Stimulated activated CD4-positive, alpha-beta T cell treated with anti-CD3 and anti-CD28 coated beads, Interleukin-4, amount 100 ng/mL, for 48 hours (primary cell): ENCODE measurements around the gene ATOH8.

Experiments used
- DNase-seq, 2 donors: peaks; one replicate each; pipeline ENCODE4 v3.0.0-alpha.2; 2020; ENCODE audit warnings: low read depth in 2 of 2

The ATOH8 gene

DNA sequence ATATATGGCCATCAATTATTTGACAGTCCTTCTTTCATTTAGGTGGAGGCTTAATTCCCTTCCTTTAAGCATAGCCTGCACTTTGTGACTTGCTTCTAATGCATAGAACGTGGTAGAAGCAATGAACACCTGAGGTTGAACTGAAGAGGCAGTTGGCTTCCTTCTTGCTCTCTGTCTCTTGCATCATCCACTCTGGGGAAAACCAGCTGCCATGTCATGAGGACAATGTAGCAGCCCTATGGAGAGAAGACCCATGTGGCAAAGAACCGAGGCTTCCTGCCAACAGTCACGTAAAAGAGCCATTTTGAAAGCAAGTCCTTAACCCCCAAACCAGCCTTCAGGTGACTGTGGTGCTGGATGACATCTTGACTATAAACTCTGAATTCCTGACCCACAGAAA is 46.8 kb downstream of the ATOH8 start:
- no peak for DNase-seq

DNA sequence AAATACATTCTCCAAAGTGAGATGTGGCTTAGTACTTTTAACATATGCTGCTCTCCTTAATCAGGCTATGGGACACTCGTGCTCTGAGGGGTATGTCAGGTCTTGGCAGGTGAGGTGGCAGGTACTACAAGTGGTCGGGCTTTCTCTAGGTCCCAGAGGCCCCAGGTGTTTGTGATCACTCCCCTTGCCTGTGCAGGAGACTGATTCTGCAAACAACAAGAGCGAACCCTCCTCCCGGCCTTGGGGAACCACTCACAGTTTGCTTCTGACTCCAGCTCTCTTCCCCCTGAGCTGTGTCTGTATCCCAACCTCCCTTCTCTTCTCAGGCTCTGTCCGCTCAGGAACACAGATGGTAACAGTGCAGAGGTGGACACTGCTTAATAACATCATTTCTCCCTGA is 48.1 kb downstream of the ATOH8 start:
- DNase-seq: no peak

DNA sequence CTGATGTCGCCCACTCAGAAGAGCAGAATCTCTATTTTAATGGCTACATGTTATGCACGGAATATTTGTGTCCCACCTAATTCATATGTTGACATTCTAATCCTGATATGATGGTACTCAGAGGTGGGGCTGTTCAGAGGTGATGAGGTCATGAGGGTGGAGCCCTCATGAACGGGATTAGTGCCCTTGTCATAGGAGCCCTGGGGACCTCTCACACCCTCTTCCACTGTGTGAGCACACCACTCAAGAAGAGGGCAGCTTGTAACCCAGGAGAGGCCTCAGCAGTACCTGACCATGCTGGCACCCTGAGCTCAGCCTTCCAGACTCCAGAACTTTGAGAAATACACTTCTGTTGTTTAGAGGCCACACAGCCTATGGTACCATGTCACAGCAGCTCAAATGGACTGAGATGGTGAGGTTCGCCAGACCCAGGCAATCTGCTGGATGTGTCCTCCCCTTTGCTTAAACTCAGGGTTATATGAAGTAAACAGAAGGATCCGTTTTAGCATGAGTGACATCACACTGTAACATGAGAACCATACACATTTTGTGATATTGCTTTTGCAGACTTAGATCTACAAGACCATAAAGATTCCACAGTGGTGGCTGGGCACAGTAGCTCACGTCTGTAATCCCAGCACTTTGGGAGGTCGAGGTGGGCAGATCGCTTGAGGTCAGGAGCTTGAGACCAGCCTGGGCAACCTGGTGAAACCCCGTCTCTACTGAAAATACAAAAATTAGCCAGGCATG is 48.7 kb downstream of the ATOH8 start:
- DNase-seq: no peak

- DNase-seq: no peak
These were observed 50.1 kb downstream of the ATOH8 start for GRCh38 chr2:85803704-85804425.

GRCh38 chr2:85804583-85804982 is 50.8 kb downstream of the ATOH8 start:
- no peak for DNase-seq

GRCh38 chr2:85806358-85807118 is 52.7 kb downstream of the ATOH8 start:
- no peak for DNase-seq

DNA sequence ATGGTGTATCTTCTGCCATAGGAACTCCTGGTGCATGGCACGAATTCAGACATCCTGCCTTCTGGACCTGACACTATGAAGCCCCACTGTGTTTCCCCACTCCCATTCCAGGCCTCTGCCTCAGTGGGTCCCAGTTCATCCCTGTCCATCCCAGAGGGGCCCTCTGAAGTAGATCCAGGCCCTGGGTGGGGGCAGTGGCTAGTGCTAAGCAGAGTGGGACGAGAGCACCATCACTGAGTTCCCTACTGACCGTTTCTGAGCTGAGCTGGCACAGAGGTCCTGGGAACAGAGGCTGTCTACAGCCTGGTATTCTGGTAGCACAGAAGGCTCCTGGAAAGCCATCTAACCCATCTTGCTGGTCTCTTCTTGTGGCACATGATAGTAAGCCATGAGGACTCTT is 54.0 kb downstream of the ATOH8 start:
- no peak for DNase-seq

DNA sequence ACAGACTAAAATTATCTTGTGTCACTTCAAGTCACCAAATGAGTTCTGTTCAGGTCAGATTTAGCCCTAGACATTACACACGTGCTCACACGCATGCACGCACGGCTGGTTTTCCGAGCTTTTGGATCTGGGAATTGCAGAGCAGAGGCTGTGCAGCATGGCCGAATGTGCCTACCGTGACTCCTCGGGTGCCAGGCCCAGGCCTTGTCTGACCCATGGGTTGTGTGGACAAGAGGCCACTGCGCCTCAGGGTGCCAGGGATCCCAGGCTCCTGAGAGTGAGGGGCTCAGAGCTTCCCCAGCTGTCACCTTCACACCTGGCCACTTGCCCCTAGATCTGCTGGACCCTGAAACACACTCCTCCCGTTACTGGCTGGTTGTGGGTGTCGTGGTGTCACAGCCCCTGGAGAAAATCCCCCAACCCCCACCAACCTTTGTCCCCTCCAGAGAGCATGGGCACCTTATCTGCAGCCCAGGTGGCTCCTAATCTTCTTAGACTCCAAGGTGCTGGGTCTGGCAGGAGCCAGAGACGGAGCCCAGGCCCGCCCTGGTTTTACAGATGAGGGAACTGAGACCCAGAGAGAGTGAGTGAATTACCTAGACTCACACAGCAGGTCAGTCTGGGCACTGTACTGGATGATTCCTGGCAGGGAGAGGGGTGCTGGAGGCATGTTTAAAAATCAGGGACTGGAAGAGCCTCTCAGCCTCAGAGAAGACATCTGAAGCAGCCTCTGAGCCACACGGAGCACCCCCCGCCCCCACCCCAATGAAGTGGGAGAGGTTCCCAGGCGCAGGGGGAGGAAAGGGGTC is 56.8 kb downstream of the ATOH8 start:
- DNase-seq: no peak

DNA sequence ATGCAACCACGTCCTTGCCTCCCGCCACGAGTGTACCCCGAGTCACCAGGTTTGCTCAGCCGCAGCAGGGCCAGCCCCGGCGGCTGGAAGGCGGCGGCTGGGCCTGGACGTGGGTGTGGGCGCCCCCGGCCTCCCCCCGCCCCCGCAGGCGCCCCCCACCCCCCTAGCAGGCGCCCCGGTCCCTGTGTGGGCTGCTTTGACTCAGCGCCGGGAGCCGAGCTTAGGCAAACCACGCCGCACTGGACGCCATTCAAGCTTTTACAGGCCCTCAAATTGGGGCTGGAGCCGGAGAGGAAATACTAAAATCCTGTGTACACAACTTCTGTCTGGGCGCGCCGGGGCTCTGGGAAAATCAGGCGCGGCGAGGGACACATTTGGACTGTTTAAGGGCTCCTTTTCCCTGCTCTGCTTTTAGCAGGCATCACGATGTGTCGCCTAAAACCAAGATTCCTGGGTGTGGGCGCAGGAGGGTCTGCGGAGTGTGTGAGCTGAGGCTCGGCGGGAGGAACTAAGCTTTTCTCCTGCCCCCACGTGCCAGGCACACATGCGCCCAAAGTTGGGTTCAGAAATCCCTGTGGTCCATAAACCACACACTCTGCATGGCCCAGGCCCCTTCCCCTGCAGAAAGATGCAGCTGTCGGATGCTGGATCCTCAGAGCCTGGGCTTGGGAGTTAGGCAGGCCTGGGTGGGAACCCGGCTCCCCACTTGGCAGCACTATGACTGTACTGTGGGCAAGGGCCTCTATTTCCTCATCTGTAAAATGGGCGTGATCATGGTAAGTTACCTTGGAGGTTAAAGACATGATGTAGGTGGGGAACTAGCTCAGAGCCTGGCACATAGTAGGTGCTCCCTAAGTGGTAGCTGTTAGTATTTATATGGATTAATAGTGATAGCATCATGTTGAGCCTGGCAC is 57.6 kb downstream of the ATOH8 start:
- DNase-seq: no peak

DNA sequence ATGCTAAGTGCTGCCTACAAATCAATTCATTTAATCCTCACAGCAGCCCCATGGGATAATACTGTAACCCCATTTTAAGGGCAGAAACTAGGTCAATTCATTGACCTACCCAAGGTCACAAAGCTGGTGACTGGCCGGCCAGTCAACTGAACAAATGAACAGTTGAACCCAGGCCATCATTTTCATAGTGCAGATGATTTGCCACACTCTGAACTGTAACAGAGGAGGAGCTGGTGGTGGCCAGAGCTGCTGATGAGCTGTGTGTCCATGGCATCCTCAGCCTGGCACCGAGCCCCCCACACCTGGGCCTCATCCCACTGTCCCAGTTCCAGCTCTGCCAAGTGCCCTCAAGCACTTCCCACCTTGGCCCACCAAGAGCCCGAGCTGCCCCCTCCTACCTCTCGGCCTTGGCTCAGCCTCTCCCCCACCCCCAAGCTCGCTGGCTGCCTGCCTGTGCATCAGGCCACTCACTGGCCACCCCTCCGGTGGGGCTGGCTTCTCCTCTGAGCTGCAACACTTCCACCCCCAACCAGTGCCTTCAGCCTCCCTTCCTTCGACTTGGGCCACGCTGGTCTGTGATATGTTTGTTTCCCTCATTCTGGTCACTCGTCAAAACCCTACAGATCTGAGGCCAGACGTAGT is 58.4 kb downstream of the ATOH8 start:
- no peak for DNase-seq

- no peak for DNase-seq
These were observed 59.6 kb downstream of the ATOH8 start for GRCh38 chr2:85813211-85813981.

- DNase-seq: peak; percentile 78 to 86
These were observed 60.4 kb downstream of the ATOH8 start for GRCh38 chr2:85813982-85814801.

GRCh38 chr2:85814802-85815550 is 61.2 kb downstream of the ATOH8 start:
- DNase-seq: no peak

GRCh38 chr2:85819811-85820510 is 66.2 kb downstream of the ATOH8 start:
- DNase-seq: no peak

- no peak for DNase-seq
These were observed 69.0 kb downstream of the ATOH8 start for GRCh38 chr2:85822766-85823165.

DNA sequence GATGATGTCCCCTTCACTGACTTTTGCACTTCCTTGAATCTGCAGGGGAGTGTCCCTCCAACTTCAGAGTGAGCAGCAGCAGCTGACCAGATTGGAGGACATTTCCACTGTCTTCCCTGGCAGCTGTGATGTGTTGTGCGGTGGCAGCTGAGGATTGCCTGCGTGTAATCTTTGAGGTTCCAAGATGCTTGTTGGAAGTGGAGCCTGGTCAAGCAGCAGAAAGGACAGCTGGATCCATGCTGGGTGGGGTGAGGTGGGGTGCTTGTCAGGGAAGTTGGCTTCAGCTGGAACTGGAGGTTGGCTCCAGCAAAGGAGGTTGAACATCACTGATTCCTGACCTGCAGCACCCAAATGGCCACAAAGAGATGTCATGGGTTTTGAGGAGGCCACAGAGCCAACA is 70.2 kb downstream of the ATOH8 start:
- DNase-seq: no peak
